Measurements from ENCODE around the gene HSPA8.

HSPA8 gene

GRCh38 chr11:123057661-123058305 lies 4.2 kb downstream of the HSPA8 start:
- CTCF ChIA-PET, result interaction anchor here (0.8 to 6.2 kb wide), 9 partner anchors 10 to 262 kb away, joined by 3 to 86 read pairs (median 5); no protein-coding TSS in a partner anchor

GRCh38 chr11:123056835-123057491 lies 5.0 kb downstream of the HSPA8 start:
- ChIA-PET CTCF (interaction anchor here (0.8 to 6.2 kb wide), 14 partner anchors 9 to 650 kb away, joined by 3 to 86 read pairs (median 5); no protein-coding TSS in a partner anchor), POLR2A (interaction anchor here (0.6 to 1.7 kb wide), 5 partner anchors 11 to 200 kb away, joined by 3 to 10 read pairs (median 4); no protein-coding TSS in a partner anchor)
- DNase-seq (ENCODE audit: extremely low spot score), result no peak
- no peak for TF ChIP-seq CTCF (IDR thresholded peaks at IDR 0.05; ENCODE audit: control extremely low read depth, extremely low read depth, low read depth, missing control alignments)

More at GRCh38 chr11:123057661-123058305, 4.2 kb downstream of the HSPA8 start:
- peak; percentile 6 for TF ChIP-seq CTCF (IDR thresholded peaks at IDR 0.05; ENCODE audit: control extremely low read depth, extremely low read depth, low read depth, missing control alignments)
- POLR2A ChIA-PET, result interaction anchor here (0.7 to 1.2 kb wide), 4 partner anchors 11 to 201 kb away, joined by 3 to 7 read pairs (median 4); no protein-coding TSS in a partner anchor
- no peak for DNase-seq (ENCODE audit: extremely low spot score)

DNA sequence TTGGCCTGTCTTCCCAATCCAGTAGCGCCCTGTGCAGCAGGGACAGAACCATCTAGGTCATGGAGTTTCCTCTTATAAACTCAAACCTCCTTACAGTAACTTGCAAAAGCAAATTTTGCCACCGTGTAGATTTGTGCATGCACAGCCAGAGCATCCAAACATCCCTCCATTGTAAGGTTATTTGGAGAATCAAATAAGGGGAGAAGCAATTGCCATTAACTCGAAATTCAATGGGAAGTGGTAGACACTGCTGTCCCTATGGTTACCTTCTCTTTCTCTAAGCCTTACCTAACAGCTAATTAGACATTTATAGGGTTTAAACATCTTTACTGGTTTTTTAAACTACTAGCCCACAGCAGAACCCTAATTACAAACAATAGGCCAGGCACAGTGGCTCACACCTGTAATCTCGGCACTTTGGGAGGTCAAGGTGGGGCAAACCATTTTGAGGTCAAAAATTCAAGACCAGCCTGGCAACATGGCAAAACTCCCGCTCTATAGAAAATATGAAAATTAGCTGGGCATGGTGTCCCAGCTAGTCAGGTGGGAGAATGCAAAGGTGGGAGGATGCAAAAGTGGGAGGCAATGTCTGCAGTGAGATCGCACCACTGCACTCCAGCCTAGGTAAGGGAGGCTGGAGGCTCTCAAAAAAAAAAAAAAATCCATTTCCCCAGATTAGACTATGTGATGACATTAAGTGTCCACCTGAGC lies 6.6 kb downstream of the HSPA8 start:
- ChIA-PET POLR2A (interaction anchor here (0.6 to 1.7 kb wide), 4 partner anchors 15 to 220 kb away, joined by 3 to 10 read pairs (median 8); no protein-coding TSS in a partner anchor), CTCF (interaction anchor here (1.1 to 6.2 kb wide), 21 partner anchors 7 to 429 kb away, joined by 3 to 86 read pairs (median 7); partner anchors contain the start of gene HSPA8)
- no peak for TF ChIP-seq CTCF (IDR thresholded peaks at IDR 0.05; ENCODE audit: control extremely low read depth, extremely low read depth, low read depth, missing control alignments)
- no peak for DNase-seq (ENCODE audit: extremely low spot score)

- CTCF ChIA-PET, result interaction anchor here (0.6 to 6.2 kb wide), 40 partner anchors 10 to 526 kb away, joined by 3 to 86 read pairs (median 5); partner anchors contain the start of gene HSPA8
- peak; percentile 65 for TF ChIP-seq CTCF (IDR thresholded peaks at IDR 0.05; ENCODE audit: control extremely low read depth, extremely low read depth, low read depth, missing control alignments)
- peak; percentile 76 for DNase-seq (ENCODE audit: extremely low spot score)
- POLR2A ChIA-PET, result interaction anchor here (0.5 to 2.1 kb wide), 13 partner anchors 8 to 836 kb away, joined by 3 to 22 read pairs (median 4); partner anchors contain the start of gene HSPA8
Measured at GRCh38 chr11:123054301-123055065, 7.5 kb downstream of the HSPA8 start.

GRCh38 chr11:123052901-123053721 lies 8.8 kb downstream of the HSPA8 start:
- ChIA-PET CTCF (interaction anchor here (0.9 to 6.2 kb wide), 29 partner anchors 9 to 527 kb away, joined by 3 to 86 read pairs (median 5); partner anchors contain the start of gene HSPA8), POLR2A (interaction anchor here (0.8 to 2.1 kb wide), 2 partner anchors 9 to 188 kb away, joined by 3 to 22 read pairs; partner anchors contain the start of gene HSPA8)
- no peak for TF ChIP-seq CTCF (IDR thresholded peaks at IDR 0.05; ENCODE audit: control extremely low read depth, extremely low read depth, low read depth, missing control alignments)
- DNase-seq (ENCODE audit: extremely low spot score), result no peak
